Raji (cell line): ENCODE results near the gene ZNF346.
A peak's percentile ranks its signal among the peaks of the same experiment; 100 is the strongest.

Experiments used
- POLR2A ChIP-seq: IDR thresholded peaks from 2 replicates; pipeline ENCODE4 v1.6.1; 2011; ENCODE audit warnings: low read depth, low read length, control low read depth; ENCODE audit not compliant: insufficient read depth

ZNF346 gene

DNA sequence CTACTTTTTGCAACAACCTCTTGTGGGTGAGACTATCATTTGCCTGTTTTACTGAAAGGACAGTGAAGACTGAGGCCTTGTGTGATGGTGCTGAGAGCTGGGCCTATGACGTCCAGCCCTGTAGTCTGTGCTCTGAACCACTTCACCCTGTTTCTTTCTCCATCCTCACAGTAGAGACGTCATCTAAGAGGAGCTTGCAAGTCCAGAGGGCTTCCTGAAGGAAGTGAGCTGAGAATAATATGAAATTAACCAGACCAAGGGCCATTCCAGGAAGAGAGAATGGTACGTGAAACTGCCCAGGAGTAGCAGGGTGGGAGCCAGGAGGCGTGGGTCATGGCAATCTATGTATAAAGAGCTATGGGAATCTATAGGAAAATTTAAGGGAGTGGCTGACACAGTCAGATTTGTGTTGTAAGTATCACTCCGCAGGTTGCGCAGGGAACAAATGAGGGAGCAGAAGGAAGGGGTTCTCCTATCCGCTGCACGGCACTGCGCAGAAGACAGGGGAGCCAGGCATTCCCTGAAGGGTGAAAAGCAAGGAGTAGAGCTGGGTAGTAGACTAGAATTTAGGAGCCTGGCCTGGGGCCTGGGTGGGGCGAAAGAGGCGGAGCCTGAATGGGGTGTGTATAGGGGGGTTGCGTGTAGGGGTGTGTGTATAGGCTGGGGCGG is 63.6 kb downstream of the ZNF346 start:
- no peak for TF ChIP-seq POLR2A

DNA sequence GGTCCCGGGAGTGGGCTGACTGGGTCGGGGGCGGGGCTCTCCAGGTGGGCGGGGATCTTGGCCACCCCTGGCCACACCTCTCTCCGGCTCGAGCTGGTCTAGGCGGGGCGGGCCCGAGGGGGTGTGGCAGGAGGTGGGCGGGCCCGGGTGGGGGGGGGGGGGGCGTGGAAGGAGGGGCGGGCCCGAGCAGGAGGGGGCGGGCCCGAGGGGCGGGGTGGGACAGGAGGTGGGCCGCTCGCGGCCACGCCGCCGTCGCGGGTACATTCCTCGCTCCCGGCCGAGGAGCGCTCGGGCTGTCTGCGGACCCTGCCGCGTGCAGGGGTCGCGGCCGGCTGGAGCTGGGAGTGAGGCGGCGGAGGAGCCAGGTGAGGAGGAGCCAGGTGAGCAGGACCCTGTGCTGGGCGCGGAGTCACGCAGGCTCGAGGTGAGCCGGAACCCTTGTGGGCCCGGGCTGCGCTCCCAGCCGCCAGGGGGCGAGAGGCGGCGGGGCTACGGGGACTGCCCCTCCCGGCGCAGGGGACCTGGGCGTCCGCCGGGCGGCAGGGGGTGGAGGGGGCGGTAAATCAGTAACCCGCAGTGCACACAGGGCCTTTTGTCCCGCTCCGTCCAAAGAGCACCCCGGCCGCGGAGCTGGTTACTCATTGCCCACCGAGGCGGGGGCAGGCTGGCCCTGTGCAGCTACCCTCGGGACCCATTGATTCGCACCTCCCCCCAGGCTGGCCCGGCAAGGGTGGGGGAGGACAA is 64.3 kb downstream of the ZNF346 start, which contains the start of gene FGFR4:
Gene FGFR4, plus strand, starts transcription at position 262 of the 744 bp plus-strand sequence. CDS start 2,688 bp downstream, outside the sequence.
- peak; percentile 79 for TF ChIP-seq POLR2A

DNA sequence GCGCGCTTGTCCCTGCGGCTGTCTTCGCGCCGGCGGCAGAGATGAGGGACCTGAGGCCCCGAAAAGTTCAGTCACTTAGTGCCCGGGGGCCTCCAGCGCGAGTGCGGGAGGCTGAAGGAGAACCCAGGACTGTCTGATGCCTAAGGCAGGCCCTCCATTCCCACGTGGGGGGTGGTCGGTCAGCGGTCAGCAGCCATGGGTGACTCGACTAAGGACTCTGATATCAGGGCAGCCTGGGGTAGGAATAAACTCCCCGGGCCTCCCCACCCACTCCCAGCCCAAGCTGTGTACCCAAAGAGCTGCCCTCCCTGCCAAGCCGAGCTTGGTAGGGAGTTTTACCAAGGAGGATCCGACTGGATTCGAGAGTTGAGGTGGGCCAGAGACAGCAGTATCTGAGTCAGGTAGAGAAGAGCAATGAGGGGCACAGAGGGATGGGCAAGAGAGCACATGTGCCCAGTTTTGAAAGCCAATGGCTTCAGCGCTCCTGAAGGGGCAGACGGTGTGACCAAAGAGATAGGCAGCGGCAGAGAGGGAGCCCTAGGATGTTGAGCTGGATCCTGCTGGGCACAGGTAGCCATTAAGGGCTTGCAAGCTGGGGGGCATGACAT is 65.0 kb downstream of the ZNF346 start:
- TF ChIP-seq POLR2A = no peak

DNA sequence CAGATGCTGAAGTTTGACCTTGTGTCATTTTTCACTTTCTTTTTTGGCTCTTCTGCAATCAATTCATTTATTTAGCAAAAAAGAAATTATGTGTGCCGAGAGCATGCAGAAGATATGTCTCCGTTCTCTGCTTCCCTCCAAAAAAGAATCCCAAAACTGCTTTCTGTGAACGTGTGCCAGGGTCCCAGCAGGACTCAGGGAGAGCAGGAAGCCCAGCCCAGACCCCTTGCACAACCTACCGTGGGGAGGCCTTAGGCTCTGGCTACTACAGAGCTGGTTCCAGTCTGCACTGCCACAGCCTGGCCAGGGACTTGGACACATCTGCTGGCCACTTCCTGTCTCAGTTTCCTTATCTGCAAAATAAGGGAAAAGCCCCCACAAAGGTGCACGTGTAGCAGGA is 66.6 kb downstream of the ZNF346 start:
- no peak for TF ChIP-seq POLR2A

DNA sequence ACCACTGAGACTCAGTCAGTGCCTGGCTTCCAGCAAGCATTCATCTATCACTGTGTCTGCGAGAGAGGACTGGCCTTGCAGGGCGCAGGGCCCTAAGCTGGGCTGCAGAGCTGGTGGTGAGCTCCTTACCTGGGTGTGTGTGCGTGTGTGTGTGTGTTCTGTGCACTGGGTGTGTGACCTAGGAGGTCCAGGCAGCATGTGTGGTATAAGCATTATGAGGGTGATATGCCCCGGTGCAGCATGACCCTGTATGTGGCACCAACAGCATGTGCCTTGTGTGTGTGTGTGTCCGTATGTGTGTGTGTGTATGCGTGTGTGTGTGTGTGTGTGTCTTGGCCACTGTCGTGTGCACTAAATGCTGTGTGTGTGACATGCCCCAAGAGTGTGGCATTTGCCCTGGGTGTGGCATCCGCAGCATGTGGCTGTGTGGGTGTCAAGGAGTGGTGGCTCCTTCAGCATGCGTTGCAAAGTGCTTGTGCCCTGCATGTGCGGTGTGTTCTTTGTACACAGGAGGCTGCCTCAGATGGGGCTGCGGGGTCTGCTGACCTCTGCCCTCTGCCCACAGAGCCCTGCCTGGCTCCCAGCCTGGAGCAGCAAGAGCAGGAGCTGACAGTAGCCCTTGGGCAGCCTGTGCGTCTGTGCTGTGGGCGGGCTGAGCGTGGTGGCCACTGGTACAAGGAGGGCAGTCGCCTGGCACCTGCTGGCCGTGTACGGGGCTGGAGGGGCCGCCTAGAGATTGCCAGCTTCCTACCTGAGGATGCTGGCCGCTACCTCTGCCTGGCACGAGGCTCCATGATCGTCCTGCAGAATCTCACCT is 67.5 kb downstream of the ZNF346 start:
- TF ChIP-seq POLR2A = no peak

DNA sequence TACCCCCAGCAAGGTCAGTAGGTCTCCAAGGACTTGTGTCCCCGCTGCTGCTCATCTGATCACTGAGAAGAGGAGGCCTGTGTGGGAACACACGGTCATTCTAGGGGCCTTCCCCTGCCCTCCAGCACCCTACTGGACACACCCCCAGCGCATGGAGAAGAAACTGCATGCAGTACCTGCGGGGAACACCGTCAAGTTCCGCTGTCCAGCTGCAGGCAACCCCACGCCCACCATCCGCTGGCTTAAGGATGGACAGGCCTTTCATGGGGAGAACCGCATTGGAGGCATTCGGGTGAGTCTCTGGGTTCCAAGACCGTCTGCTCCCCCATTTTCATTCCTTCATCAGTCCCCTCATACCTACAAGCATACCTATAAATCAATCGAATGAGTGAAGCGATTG is 68.3 kb downstream of the ZNF346 start:
- no peak for TF ChIP-seq POLR2A

DNA sequence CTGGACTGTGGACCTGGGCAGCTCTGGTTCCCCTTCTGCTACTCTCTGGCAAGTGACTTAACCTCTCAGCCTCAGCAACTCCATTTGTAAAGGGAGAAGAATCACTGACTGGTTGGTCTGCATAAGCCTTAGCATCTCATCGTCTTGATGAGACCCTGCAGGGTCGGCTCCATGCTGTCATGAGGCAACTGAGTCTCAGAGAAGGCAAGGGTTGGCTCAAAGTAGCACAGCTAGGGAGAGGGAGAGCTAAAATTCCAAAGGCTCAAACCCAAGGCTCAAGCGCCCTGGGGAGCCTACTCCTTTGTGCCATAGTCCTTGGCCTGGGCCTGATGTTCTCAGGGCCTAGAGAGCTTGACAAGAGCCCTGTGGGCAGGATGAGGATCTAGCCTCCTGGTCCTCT is 68.7 kb downstream of the ZNF346 start:
- TF ChIP-seq POLR2A = no peak

DNA sequence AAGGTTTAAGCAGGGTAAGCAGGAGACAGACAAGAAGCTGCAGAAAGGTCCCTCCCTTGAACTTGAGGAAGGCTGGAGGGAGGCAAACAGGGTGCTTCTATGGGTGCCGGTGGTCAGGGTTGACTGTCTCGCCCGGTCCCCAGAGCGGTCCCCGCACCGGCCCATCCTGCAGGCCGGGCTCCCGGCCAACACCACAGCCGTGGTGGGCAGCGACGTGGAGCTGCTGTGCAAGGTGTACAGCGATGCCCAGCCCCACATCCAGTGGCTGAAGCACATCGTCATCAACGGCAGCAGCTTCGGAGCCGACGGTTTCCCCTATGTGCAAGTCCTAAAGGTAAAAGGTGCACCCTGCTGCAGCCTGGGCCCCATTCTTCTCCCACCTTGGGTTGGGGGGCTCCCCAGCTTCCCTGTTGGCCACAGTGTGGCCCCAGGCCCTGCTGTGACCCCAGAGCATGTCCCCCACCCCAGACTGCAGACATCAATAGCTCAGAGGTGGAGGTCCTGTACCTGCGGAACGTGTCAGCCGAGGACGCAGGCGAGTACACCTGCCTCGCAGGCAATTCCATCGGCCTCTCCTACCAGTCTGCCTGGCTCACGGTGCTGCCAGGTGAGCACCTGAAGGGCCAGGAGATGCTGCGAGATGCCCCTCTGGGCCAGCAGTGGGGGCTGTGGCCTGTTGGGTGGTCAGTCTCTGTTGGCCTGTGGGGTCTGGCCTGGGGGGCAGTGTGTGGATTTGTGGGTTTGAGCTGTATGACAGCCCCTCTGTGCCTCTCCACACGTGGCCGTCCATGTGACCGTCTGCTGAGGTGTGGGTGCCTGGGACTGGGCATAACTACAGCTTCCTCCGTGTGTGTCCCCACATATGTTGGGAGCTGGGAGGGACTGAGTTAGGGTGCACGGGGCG is 69.9 kb downstream of the ZNF346 start:
- TF ChIP-seq POLR2A = no peak

DNA sequence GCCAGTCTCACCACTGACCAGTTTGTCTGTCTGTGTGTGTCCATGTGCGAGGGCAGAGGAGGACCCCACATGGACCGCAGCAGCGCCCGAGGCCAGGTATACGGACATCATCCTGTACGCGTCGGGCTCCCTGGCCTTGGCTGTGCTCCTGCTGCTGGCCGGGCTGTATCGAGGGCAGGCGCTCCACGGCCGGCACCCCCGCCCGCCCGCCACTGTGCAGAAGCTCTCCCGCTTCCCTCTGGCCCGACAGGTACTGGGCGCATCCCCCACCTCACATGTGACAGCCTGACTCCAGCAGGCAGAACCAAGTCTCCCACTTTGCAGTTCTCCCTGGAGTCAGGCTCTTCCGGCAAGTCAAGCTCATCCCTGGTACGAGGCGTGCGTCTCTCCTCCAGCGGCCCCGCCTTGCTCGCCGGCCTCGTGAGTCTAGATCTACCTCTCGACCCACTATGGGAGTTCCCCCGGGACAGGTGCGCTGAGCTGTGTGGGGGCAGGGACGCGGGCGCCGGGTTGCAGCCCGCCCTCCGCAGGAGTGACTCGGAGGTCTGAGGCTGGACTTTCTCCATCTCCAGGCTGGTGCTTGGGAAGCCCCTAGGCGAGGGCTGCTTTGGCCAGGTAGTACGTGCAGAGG is 70.7 kb downstream of the ZNF346 start:
- no peak for TF ChIP-seq POLR2A

DNA sequence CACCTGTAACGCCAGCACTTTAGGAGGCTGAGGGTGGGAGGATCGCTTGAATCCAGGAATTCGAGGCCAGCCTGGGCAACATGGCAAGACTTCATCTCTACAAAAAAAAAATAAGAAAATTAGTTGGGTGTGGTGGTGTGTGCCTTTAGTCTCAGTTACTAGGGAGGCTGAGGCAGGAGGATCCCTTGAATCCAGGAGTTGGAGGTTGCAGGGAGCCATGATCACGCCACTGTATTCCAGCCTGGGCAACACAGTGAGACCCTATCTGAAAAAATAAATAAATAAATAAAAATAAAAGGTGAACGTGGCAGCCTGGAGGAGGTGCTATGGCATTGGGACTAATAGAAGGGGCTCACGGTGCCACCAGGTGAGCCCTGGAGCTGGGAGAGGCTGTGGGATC is 71.3 kb downstream of the ZNF346 start:
- no peak for TF ChIP-seq POLR2A

DNA sequence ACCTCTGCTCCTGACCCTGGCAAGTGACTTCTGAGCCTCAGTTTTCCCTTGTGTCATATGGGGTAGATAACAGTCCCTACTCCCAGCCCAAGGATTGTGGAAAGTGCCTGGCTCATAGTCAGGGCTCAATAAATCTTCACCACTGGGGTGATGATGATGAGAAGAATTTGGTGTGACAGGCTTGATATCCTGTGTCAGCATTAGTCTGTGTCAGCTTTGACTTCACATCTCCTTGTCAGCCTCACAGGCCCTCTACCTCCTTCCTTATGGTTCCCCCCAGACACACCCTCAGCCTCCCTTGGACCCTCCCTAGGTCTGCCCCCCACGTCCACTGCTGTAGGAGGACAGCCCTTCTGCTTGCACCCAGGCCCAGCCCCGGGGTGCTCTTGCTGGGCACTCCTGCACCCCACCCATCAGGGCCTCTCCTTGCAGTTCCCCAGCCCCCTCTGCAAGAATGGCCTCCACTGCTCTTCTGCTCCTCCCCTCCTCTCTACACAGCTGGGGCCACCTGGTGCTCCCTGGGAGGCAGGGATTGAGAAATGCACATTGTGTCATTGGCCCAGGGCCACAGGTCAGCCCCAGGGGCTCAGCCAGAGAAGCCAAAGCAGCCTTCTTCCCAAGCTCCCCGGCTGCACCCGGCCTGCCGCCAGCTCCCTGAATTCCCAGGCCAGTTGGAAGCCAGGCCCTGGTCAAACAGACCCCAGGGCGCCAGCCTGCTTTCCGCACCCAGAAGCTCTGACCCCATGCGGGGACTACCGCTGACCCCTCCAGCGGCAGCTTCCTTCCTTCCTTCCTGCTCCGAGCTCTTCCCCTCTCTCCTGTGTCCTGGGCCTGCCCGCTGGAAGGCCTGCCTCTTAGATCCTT is 72.0 kb downstream of the ZNF346 start:
- TF ChIP-seq POLR2A = no peak

DNA sequence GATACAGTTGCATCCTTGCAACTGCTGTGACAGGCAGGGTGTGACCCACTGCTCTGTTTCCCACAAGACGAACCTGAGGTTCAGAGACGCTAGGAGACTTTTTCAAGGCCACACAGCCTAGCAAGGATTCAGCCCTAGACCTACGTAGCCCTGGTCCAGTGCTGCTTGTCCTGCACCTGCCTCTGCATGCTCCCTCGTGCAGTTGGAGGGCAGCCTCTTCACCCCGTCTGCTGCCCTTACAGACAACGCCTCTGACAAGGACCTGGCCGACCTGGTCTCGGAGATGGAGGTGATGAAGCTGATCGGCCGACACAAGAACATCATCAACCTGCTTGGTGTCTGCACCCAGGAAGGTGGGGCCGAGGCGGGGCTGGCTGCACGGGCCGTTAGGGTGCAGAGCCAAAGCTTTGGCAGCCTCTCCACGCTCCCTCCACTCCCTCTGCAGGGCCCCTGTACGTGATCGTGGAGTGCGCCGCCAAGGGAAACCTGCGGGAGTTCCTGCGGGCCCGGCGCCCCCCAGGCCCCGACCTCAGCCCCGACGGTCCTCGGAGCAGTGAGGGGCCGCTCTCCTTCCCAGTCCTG is 72.7 kb downstream of the ZNF346 start:
- no peak for TF ChIP-seq POLR2A
